ENCODE results near the gene CDC25A.

Gene CDC25A

GRCh38 chr3:48130321-48130904 lies 57.8 kb downstream of the CDC25A start:
- Histone ChIP-seq H3K4me3 (ENCODE audit: low read length) (no peak overlapping the region), H3F3A (ENCODE audit: control insufficient read depth, insufficient read depth) (no peaks in the 10 kb centered on the region), H3K9me3 (ENCODE audit: control insufficient read depth, insufficient read depth, low read length) (no peaks in the 10 kb centered on the region), H3K79me2 (ENCODE audit: control insufficient read depth, low read length) (no peaks in the 10 kb centered on the region), H3K4me2 (ENCODE audit: low read length) (no peak overlapping the region), H4K20me1 (ENCODE audit: control insufficient read depth, insufficient read depth, low read depth, low read length) (no peaks in the 10 kb centered on the region), H3K4me1 (ENCODE audit: control insufficient read depth, low read length) (no peaks in the 10 kb centered on the region), H3K9me2 (replicated peaks; ENCODE audit: control insufficient read depth, low read length) (no peaks in the 10 kb centered on the region), H3K27ac (ENCODE audit: low read depth, low read length) (no peak overlapping the region), H3K36me3 (ENCODE audit: control insufficient read depth, low read length) (no peaks in the 10 kb centered on the region), H3K27me3 (ENCODE audit: control insufficient read depth, low read length) (no peaks in the 10 kb centered on the region)
- TF ChIP-seq, protein P1, sequence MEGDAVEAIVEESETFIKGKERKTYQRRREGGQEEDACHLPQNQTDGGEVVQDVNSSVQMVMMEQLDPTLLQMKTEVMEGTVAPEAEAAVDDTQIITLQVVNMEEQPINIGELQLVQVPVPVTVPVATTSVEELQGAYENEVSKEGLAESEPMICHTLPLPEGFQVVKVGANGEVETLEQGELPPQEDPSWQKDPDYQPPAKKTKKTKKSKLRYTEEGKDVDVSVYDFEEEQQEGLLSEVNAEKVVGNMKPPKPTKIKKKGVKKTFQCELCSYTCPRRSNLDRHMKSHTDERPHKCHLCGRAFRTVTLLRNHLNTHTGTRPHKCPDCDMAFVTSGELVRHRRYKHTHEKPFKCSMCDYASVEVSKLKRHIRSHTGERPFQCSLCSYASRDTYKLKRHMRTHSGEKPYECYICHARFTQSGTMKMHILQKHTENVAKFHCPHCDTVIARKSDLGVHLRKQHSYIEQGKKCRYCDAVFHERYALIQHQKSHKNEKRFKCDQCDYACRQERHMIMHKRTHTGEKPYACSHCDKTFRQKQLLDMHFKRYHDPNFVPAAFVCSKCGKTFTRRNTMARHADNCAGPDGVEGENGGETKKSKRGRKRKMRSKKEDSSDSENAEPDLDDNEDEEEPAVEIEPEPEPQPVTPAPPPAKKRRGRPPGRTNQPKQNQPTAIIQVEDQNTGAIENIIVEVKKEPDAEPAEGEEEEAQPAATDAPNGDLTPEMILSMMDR (IDR thresholded peaks at IDR 0.05; ENCODE audit: low read depth, low read length, poor library complexity, severe bottlenecking) = no peak
- TF ChIP-seq EZH2phosphoT487 (IDR thresholded peaks at IDR 0.05; ENCODE audit: borderline replicate concordance, low read length) = no peak

DNA sequence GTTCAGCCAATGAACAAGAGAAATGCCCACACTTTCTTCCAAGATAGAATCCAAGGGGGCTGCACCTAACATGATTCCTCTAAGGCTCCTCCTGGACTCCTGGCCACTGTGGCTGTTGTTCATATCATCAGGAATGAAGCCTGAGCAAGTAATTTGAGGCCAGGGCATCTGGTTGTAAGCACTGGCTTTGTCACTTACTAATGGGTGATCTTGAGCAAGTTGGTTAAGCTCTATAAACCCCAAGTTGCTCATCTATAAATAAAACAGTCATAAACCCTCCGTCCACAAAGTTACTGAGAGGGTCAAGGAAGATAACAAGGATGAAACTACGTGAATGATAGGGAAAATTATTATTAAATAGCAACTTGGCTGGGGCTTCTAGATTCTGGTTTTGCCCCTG lies 58.3 kb downstream of the CDC25A start:
- no peaks in the 10 kb centered on the region for H4K20me1 ChIP-seq (ENCODE audit: control insufficient read depth, insufficient read depth, low read depth, low read length)
- H3K4me1 ChIP-seq (ENCODE audit: control insufficient read depth, low read length) = no peaks in the 10 kb centered on the region
- H3K4me2 ChIP-seq (ENCODE audit: low read length) = no peak overlapping the region
- TF ChIP-seq EZH2phosphoT487 (IDR thresholded peaks at IDR 0.05; ENCODE audit: borderline replicate concordance, low read length) = no peak
- TF ChIP-seq, protein P1 (IDR thresholded peaks at IDR 0.05; ENCODE audit: low read depth, low read length, poor library complexity, severe bottlenecking) = no peak
- no peak overlapping the region for H3K4me3 ChIP-seq (ENCODE audit: low read length)
- no peak overlapping the region for H3K27ac ChIP-seq (ENCODE audit: low read depth, low read length)
- H3K27me3 ChIP-seq (ENCODE audit: control insufficient read depth, low read length) = no peaks in the 10 kb centered on the region
- H3K79me2 ChIP-seq (ENCODE audit: control insufficient read depth, low read length) = no peaks in the 10 kb centered on the region
- H3F3A ChIP-seq (ENCODE audit: control insufficient read depth, insufficient read depth) = no peaks in the 10 kb centered on the region
- H3K9me3 ChIP-seq (ENCODE audit: control insufficient read depth, insufficient read depth, low read length) = no peaks in the 10 kb centered on the region
- H3K9me2 ChIP-seq (replicated peaks; ENCODE audit: control insufficient read depth, low read length) = no peaks in the 10 kb centered on the region
- H3K36me3 ChIP-seq (ENCODE audit: control insufficient read depth, low read length) = no peaks in the 10 kb centered on the region

- Histone ChIP-seq H3K4me2 (ENCODE audit: low read length) (no peak overlapping the region), H3K4me3 (ENCODE audit: low read length) (no peak overlapping the region), H3K27ac (ENCODE audit: low read depth, low read length) (no peak overlapping the region), H4K20me1 (ENCODE audit: control insufficient read depth, insufficient read depth, low read depth, low read length) (no peaks in the 10 kb centered on the region), H3K9me3 (ENCODE audit: control insufficient read depth, insufficient read depth, low read length) (no peaks in the 10 kb centered on the region), H3K27me3 (ENCODE audit: control insufficient read depth, low read length) (no peaks in the 10 kb centered on the region), H3F3A (ENCODE audit: control insufficient read depth, insufficient read depth) (no peaks in the 10 kb centered on the region), H3K9me2 (replicated peaks; ENCODE audit: control insufficient read depth, low read length) (no peaks in the 10 kb centered on the region), H3K36me3 (ENCODE audit: control insufficient read depth, low read length) (no peaks in the 10 kb centered on the region), H3K4me1 (ENCODE audit: control insufficient read depth, low read length) (no peaks in the 10 kb centered on the region), H3K79me2 (ENCODE audit: control insufficient read depth, low read length) (no peaks in the 10 kb centered on the region)
- TF ChIP-seq, protein P1 (IDR thresholded peaks at IDR 0.05; ENCODE audit: low read depth, low read length, poor library complexity, severe bottlenecking) = no peak
- no peak for TF ChIP-seq EZH2phosphoT487 (IDR thresholded peaks at IDR 0.05; ENCODE audit: borderline replicate concordance, low read length)
Measured at GRCh38 chr3:48128774-48129173, 59.4 kb downstream of the CDC25A start.

All from DOHH2 (cell line).